ENCODE data around the gene QTRT2. TPM values are rescaled to one million over a fixed set of nuclear protein-coding genes. Genes with fewer than 3 reads are reported as not detected.

The QTRT2 gene
- total RNA-seq (2014; rRNA removed; shearing (Covaris generic)) = 30.3 and 35.4 TPM in 2 replicates

- H3K4me3 ChIP-seq (ENCODE audit: insufficient read depth, low read depth, low read length) = peak within 1 kb of the TSS; percentile 88
- peak; percentile 84 for DNase-seq
- H3K27me3 ChIP-seq (ENCODE audit: control insufficient read depth, insufficient read depth, low read length) = no peaks in the 10 kb centered on the region
- H3K36me3 ChIP-seq (replicated peaks; ENCODE audit: control insufficient read depth, insufficient read depth, low read length) = no peaks in the 10 kb centered on the region; the same call in 1 of the 2 replicates
Measured at GRCh38 chr3:114056130-114057010, at the start of gene QTRT2, which contains the start of gene CCDC191. QTRT2 (plus strand) TSS chr3:114056737; CDS start chr3:114065258, 8,521 bp downstream. CCDC191 (minus strand) TSS chr3:114056526; CDS start chr3:114056466, 60 bp downstream.

- Histone ChIP-seq H3K4me3 (ENCODE audit: insufficient read depth, low read depth, low read length) (no peak overlapping the region), H3K36me3 (replicated peaks; ENCODE audit: control insufficient read depth, insufficient read depth, low read length) (no peaks in the 10 kb centered on the region), H3K27me3 (ENCODE audit: control insufficient read depth, insufficient read depth, low read length) (no peaks in the 10 kb centered on the region)
- no peak for DNase-seq
Measured at GRCh38 chr3:114011059-114011797, 45.3 kb upstream of the QTRT2 start.

- Histone ChIP-seq H3K4me3 (ENCODE audit: insufficient read depth, low read depth, low read length) (no peak overlapping the region), H3K36me3 (replicated peaks; ENCODE audit: control insufficient read depth, insufficient read depth, low read length) (no peaks in the 10 kb centered on the region), H3K27me3 (ENCODE audit: control insufficient read depth, insufficient read depth, low read length) (no peaks in the 10 kb centered on the region)
- no peak for DNase-seq
Measured at GRCh38 chr3:114014211-114014610, 42.3 kb upstream of the QTRT2 start.

GRCh38 chr3:114019486-114019885 is 37.1 kb upstream of the QTRT2 start:
- H3K4me3 ChIP-seq (ENCODE audit: insufficient read depth, low read depth, low read length) = no peak overlapping the region
- H3K36me3 ChIP-seq (replicated peaks; ENCODE audit: control insufficient read depth, insufficient read depth, low read length) = no peaks in the 10 kb centered on the region
- no peak for DNase-seq
- no peaks in the 10 kb centered on the region for H3K27me3 ChIP-seq (ENCODE audit: control insufficient read depth, insufficient read depth, low read length)

DNA sequence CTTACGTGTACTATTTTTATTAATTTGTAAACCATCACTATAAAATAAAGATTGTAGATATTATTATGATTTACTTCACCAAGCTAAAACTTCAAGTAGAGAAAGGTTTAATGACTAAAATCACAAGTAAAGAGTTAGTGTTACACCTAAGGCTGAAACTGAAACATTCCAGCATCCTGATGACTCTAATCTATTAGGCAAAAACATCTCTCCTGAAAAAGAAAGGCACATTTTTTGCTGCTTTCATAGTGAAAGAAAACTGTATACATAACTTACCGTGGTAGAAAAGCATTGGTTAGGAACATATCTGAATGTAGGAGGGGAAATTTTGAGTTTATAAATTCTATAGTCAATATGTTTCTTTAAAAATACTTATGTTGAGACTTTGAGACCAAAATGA is 35.6 kb upstream of the QTRT2 start:
- Histone ChIP-seq H3K4me3 (ENCODE audit: insufficient read depth, low read depth, low read length) (no peak overlapping the region), H3K27me3 (ENCODE audit: control insufficient read depth, insufficient read depth, low read length) (no peaks in the 10 kb centered on the region), H3K36me3 (replicated peaks; ENCODE audit: control insufficient read depth, insufficient read depth, low read length) (no peaks in the 10 kb centered on the region)
- no peak for DNase-seq

- no peak for DNase-seq
- Histone ChIP-seq H3K27me3 (ENCODE audit: control insufficient read depth, insufficient read depth, low read length) (no peaks in the 10 kb centered on the region), H3K4me3 (ENCODE audit: insufficient read depth, low read depth, low read length) (no peak overlapping the region), H3K36me3 (replicated peaks; ENCODE audit: control insufficient read depth, insufficient read depth, low read length) (no peaks in the 10 kb centered on the region)
Measured at GRCh38 chr3:114022145-114022802, 34.3 kb upstream of the QTRT2 start.

- Histone ChIP-seq H3K36me3 (replicated peaks; ENCODE audit: control insufficient read depth, insufficient read depth, low read length) (no peaks in the 10 kb centered on the region), H3K4me3 (ENCODE audit: insufficient read depth, low read depth, low read length) (no peak overlapping the region), H3K27me3 (ENCODE audit: control insufficient read depth, insufficient read depth, low read length) (no peaks in the 10 kb centered on the region)
- no peak for DNase-seq
Measured at GRCh38 chr3:114025451-114025850, 31.1 kb upstream of the QTRT2 start.

DNA sequence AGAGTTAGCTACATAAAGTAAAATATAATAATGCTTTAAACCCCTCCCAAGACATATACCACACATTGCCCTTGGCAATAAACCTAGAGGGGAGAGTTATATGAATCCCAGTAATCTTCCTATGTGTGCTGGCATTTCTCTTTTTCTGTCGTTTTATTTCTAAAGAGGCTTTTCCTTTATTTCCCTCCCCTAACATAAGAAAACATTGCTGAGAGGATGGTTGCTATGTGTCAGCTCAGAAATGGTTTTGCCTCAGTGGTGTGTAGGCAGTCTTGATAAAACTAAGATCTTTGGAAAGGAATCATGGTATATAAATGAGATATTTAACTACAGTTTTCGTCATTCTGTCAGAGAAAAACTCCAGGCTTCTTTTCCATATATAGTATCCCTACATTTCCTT is 30.2 kb upstream of the QTRT2 start:
- Histone ChIP-seq H3K27me3 (ENCODE audit: control insufficient read depth, insufficient read depth, low read length) (no peaks in the 10 kb centered on the region), H3K36me3 (replicated peaks; ENCODE audit: control insufficient read depth, insufficient read depth, low read length) (no peaks in the 10 kb centered on the region), H3K4me3 (ENCODE audit: insufficient read depth, low read depth, low read length) (no peak overlapping the region)
- DNase-seq = no peak

- Histone ChIP-seq H3K4me3 (ENCODE audit: insufficient read depth, low read depth, low read length) (no peak overlapping the region), H3K27me3 (ENCODE audit: control insufficient read depth, insufficient read depth, low read length) (no peaks in the 10 kb centered on the region), H3K36me3 (replicated peaks; ENCODE audit: control insufficient read depth, insufficient read depth, low read length) (no peaks in the 10 kb centered on the region)
- DNase-seq = no peak
Measured at GRCh38 chr3:114033721-114034120, 22.8 kb upstream of the QTRT2 start.

- H3K27me3 ChIP-seq (ENCODE audit: control insufficient read depth, insufficient read depth, low read length) = no peaks in the 10 kb centered on the region
- no peak for DNase-seq
- no peaks in the 10 kb centered on the region for H3K36me3 ChIP-seq (replicated peaks; ENCODE audit: control insufficient read depth, insufficient read depth, low read length)
- no peak overlapping the region for H3K4me3 ChIP-seq (ENCODE audit: insufficient read depth, low read depth, low read length)
Measured at GRCh38 chr3:114034211-114034610, 22.3 kb upstream of the QTRT2 start.

GRCh38 chr3:114034787-114035545 is 21.6 kb upstream of the QTRT2 start:
- no peak overlapping the region for H3K4me3 ChIP-seq (ENCODE audit: insufficient read depth, low read depth, low read length)
- DNase-seq = no peak
- H3K27me3 ChIP-seq (ENCODE audit: control insufficient read depth, insufficient read depth, low read length) = no peaks in the 10 kb centered on the region
- no peaks in the 10 kb centered on the region for H3K36me3 ChIP-seq (replicated peaks; ENCODE audit: control insufficient read depth, insufficient read depth, low read length)

- Histone ChIP-seq H3K4me3 (ENCODE audit: insufficient read depth, low read depth, low read length) (no peak overlapping the region), H3K36me3 (replicated peaks; ENCODE audit: control insufficient read depth, insufficient read depth, low read length) (no peaks in the 10 kb centered on the region), H3K27me3 (ENCODE audit: control insufficient read depth, insufficient read depth, low read length) (no peaks in the 10 kb centered on the region)
- DNase-seq = no peak
Measured at GRCh38 chr3:114035896-114036295, 20.6 kb upstream of the QTRT2 start.

GRCh38 chr3:114043205-114043604 is 13.3 kb upstream of the QTRT2 start:
- Histone ChIP-seq H3K27me3 (ENCODE audit: control insufficient read depth, insufficient read depth, low read length) (no peaks in the 10 kb centered on the region), H3K36me3 (replicated peaks; ENCODE audit: control insufficient read depth, insufficient read depth, low read length) (no peaks in the 10 kb centered on the region), H3K4me3 (ENCODE audit: insufficient read depth, low read depth, low read length) (no peak overlapping the region)
- no peak for DNase-seq

- no peak overlapping the region for H3K4me3 ChIP-seq (ENCODE audit: insufficient read depth, low read depth, low read length)
- no peaks in the 10 kb centered on the region for H3K27me3 ChIP-seq (ENCODE audit: control insufficient read depth, insufficient read depth, low read length)
- H3K36me3 ChIP-seq (replicated peaks; ENCODE audit: control insufficient read depth, insufficient read depth, low read length) = no peaks in the 10 kb centered on the region
- no peak for DNase-seq
Measured at GRCh38 chr3:114052216-114052615, 4.3 kb upstream of the QTRT2 start.
